ENCODE data around the gene WNT6.

WNT6 gene

DNA sequence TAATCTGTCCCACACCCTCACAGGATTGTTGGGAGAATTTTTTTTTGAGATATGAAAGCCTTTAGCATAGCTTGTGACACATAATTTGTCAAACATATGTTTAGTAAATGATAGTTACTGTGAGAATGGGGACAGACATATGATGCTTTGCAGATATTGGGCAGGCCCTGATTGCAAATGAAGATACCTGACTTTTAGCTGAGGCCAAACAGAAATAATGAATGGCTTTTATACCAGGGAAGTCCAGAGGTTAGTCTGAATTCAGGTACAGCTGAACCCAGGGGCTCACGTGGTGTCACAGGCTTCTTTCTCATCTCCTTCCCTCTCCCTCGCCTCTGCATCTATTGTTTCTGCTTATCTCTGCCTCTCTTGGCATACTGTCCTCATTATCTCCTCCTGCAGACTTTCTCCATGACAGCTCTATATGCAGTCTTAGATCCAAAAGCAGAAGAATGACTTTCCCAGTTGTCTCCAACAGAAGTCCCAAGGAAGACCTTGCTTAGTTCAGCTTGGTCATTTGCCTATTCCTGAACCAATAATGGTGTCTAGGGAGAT is 16.2 kb downstream of the WNT6 start:
- DNase-seq (ENCODE audit: insufficient read length, low spot score) (no peak), FAIRE-seq (no peak)

DNA sequence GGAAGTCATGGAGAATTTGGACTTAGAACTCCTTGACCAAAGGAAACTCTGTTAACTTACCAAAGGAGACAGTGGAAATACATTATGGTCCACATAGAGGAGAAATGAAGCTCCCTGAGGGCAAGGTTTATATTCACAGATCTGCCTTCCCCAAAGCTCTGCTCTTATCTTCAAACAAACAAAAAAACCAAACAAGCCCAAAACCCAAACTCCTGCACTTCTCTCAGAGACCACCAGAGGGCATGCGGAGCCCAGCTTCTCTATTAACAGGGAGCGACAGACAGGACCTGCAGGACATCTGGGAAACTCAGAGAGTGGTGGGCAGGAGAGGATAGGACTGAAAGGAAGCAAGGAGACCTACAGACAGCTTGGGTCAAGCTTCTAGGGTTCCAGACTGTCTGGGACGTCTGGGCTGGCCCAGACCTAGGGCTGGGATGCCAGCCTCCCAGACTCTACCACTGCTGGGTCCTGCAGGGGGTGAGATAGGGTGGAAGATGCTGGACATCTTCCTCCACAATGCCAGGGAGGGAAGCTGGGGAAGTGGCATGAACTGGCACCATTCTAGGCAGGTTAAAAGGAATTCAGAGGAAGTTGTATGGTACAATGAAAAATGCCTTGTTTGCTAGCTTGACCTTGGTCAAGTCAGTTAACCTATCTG is 17.1 kb downstream of the WNT6 start:
- FAIRE-seq (no peak), DNase-seq (ENCODE audit: insufficient read length, low spot score) (peak; percentile 83)

- FAIRE-seq = no peak
- no peak for DNase-seq (ENCODE audit: insufficient read length, low spot score)
These were observed 17.7 kb downstream of the WNT6 start for GRCh38 chr2:218877331-218877730.

DNA sequence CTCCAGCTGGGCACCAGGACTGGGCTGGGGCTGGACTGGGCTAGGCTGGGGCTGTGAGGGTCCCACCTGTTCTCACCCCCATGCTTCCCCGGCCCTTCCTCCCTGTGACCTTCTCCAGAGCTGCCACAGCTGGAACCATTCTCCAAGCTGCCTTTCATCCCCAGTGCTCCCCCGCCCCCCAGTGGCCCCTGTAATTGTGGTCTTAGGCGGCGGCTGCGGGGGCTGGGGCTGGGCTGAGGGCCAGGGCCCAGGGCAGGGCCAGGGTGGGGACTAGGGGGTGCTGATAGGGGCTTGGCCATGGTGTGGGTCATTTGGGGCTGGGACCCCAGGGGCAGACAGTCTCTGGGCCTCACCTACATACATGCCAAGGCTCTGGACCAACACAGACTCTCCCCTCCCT is 18.3 kb downstream of the WNT6 start:
- no peak for FAIRE-seq
- DNase-seq (ENCODE audit: insufficient read length, low spot score) = no peak

GRCh38 chr2:218878486-218878885 is 18.9 kb downstream of the WNT6 start:
- DNase-seq (ENCODE audit: insufficient read length, low spot score) (no peak), FAIRE-seq (no peak)

GRCh38 chr2:218878926-218879761 is 19.5 kb downstream of the WNT6 start:
- no peak for FAIRE-seq

GRCh38 chr2:218879776-218880101 is 20.1 kb downstream of the WNT6 start:
- DNase-seq (ENCODE audit: insufficient read length, low spot score) (no peak), FAIRE-seq (no peak)

More at GRCh38 chr2:218878926-218879761, 19.5 kb downstream of the WNT6 start:
- no peak for DNase-seq (ENCODE audit: insufficient read length, low spot score)

DNA sequence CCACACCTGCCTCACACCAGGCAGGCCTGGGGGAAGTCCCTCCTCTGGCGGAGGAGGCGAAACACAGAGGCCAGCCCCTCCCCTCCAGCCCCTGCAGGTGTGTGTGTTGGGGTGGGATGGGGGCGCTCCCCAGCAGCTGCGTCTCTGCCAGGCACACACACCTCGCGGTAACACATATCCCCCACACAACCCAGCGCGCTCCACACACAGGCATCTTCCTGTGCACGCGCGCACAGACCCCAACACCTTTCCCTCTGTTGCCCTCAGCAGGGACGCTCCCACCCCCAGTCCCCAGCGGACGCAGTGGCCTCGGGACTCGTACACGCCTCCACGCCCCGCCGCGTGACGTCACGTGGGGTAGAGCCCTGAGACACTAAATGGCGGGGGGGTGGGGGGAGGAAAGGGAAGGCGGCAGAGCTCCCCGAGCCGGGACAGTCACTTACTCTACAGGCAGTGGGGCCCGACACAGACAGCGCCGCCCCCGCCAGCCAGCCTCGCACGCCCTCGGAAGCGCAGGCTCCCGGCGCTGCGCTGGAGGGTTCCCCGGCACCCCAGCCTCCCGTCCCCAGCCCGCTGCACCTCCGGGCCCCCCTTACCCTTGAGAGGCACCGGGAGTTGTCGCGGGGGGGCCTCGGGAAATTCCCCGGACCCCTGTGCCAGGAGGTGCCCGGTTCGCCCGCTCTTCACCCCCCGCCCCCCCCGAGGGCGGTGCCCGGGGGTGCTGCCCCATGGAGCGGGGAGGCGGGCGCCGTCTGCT is 20.7 kb downstream of the WNT6 start, which contains the start of gene WNT10A:
WNT10A (plus strand) TSS at position 751 of the 757 bp plus-strand sequence. CDS start 144 bp downstream, outside the sequence.
- DNase-seq (ENCODE audit: insufficient read length, low spot score) = no peak
- FAIRE-seq = no peak

DNA sequence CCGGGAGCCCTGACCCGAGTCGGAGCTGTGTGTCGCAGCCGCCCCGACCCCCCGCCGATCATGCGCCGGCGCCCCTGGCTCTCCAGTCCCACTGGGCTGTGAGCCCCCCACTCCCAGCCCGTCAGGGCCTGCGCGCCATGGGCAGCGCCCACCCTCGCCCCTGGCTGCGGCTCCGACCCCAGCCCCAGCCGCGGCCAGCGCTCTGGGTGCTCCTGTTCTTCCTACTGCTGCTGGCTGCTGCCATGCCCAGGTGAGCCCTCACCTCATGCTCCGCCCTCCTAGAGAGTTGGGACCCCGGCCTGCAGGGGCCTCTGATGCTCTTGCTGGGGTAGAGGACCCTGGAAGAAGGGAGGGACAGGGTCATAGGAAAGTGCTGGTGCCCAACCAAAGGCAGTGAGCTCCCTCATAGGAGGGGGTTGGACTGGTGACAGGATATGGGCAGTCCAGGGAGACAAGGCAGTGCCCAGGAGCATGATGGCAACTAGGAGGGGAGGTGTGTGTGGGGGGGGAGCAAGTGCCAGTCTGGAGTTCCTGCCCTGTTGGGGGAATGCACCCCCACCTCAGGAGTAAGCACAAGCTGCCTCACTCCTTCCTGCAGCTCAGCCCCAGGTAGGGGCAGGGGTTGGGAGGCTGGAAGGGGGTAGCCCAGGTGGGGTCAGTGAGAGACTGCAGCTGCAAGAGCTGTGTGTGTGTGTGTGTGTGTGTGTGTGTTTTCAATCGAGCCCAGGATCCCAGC is 21.4 kb downstream of the WNT6 start:
- FAIRE-seq (peak; percentile 9), DNase-seq (ENCODE audit: insufficient read length, low spot score) (no peak)

DNA sequence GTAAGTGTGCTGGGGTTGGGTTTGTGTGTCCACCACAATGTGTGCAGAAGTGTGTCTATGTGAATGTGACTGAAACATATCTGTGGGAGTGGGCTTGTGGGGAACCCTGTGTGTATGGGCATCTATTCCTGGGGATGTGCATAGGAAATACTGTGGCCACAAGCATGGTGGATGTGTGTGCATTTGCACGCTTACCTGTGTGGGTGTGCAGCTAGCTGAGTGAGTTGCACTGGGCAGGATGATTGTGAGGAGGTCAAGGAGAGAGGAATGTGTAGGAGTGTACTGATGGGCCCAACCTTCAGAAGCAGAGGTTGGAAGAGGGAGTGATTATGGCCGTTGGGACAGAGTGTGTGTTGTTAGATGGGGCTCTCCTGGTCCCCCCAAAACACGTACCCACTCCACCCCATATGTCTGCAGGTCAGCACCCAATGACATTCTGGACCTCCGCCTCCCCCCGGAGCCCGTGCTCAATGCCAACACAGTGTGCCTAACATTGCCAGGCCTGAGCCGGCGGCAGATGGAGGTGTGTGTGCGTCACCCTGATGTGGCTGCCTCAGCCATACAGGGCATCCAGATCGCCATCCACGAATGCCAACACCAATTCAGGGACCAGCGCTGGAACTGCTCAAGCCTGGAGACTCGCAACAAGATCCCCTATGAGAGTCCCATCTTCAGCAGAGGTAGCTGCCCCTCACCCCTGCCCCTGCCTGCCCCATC is 22.3 kb downstream of the WNT6 start:
- peak; percentile 79 for FAIRE-seq

DNA sequence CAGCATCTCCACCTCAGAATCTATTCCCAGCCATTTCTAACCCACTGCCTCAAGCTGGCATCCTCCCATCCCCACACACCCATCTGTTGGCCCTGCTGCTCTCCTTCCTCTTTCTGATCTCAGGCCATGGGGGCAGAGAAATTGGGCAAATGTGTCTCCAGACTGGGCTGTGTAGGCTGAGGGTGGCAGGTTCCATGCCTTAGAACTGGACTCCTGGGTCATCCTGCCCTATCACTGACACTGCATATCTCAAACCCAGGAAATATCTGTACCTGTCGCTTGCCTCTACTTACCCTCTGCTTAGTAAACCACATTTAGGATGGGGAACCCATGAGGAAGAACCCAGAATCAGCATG is 22.8 kb downstream of the WNT6 start:
- DNase-seq (ENCODE audit: insufficient read length, low spot score) (no peak), FAIRE-seq (no peak)

More for the DNA sequence above, 22.3 kb downstream of the WNT6 start:
- no peak for DNase-seq (ENCODE audit: insufficient read length, low spot score)

- DNase-seq (ENCODE audit: insufficient read length, low spot score) (no peak), FAIRE-seq (no peak)
These were observed 23.3 kb downstream of the WNT6 start for GRCh38 chr2:218882866-218883366.

- FAIRE-seq (no peak), DNase-seq (ENCODE audit: insufficient read length, low spot score) (no peak)
These were observed 24.2 kb downstream of the WNT6 start for GRCh38 chr2:218883491-218884490.

DNA sequence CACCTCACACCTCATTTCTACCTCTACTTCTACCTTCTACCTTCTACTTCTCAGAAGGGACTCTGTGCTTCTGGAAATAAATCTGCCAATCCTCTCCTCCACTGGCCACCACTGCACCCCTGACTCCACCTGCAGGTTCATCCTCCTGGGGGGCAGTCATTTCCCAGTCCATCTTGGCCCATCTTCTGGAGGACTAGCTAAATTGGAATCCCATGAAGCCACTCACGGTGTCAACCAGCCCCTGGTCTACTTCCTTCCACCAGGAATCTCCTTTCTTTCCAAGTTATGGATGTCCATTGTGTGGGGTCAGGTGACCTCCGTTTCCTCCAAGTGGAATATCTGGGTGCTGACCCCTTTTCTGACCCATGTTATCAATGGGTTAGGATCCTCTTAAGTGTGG is 24.9 kb downstream of the WNT6 start:
- FAIRE-seq = no peak
- DNase-seq (ENCODE audit: insufficient read length, low spot score) = no peak

DNA sequence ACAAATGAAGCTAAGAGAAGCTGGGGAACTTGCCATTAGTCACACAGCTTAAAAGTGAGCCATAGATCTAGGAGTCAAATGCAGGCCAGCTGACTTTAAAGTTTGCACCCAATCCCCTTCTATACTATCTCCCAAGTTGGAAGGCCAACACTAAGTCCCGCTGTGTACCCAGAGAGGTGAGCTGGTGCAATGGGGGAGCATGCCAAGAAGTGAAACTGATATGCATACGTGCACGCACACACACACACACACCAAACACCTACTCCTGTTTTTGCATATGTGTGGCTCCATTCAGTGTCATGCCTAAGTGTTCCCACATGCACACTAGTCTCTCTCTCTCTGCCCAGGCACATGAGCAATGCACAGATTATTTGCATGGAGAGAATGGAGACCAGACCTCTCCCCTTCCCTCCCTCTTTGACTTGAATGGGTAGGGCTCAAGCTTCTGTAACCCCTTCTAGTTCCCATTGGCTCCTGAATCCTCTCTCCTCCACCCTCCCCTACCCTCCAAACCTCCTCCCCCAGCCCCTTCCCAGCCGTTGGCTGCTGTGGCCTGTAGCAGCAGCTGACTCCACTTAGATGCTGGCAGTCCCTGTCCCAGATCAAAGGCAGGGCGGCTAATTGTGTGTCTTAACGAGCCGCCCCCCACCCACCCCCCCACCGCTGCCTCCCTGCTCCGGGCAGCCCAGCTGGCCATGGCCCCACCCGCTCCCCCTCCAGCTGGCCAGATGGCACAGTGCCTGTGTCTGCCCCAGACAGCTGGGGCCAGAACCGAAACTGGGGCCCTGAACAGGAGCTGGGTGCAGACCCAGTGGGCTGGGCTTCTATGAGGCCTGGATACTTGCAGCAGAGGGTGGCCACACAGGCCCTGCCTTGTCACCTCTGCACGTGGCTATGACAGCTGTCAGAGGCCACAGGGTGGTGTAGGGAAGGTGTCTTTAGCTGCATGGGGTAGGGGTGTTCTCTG is 26.7 kb downstream of the WNT6 start:
- FAIRE-seq = no peak
- no peak for DNase-seq (ENCODE audit: insufficient read length, low spot score)

DNA sequence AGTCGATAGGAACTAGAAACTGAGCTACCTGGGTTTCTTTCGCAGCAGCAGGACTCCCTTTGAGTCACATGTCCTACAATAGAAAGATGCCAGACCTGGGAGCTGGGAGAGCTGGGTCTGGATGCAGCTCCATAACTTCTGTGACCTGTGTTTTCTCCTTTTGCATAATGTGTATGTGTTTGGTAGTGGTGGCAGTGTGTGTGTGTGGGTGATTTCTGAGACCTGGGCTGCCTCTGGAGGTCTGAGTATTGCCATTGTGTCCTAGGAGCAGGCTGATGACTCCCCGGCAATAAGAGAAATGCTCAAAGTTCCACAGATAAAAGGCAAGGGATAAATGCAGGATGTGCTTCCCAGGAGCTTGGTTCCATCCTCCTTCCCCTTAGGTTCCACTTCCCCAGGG is 27.5 kb downstream of the WNT6 start:
- DNase-seq (ENCODE audit: insufficient read length, low spot score) = no peak
- FAIRE-seq = no peak

- DNase-seq (ENCODE audit: insufficient read length, low spot score) (no peak), FAIRE-seq (no peak)
These were observed 28.7 kb downstream of the WNT6 start for GRCh38 chr2:218888341-218888740.
